Inferior parietal cortex (tissue), 1 donor: Measurements from ENCODE around the gene UBE2R2.
A peak's percentile ranks its signal among the peaks of the same experiment; 100 is the strongest.
"Not testable (repeated sequence)": the region's sequence is repeated elsewhere in the genome, so short reads cannot be mapped to it uniquely, and the experiment has no call there.

Experiments
- DNase-seq: peaks from one replicate; pipeline ENCODE4 v3.0.0-alpha.2; 2016; ENCODE audit errors: extremely low spot score

The UBE2R2 gene, protein sequence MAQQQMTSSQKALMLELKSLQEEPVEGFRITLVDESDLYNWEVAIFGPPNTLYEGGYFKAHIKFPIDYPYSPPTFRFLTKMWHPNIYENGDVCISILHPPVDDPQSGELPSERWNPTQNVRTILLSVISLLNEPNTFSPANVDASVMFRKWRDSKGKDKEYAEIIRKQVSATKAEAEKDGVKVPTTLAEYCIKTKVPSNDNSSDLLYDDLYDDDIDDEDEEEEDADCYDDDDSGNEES

GRCh38 chr9:33816327-33817252 is at the start of gene UBE2R2:
UBE2R2 (plus strand) TSS chr9:33817160; CDS start chr9:33817758, 598 bp downstream.
- peak; percentile 89 for DNase-seq

- not testable (repeated sequence) for DNase-seq
Measured at GRCh38 chr9:33770156-33770880, 46.6 kb upstream of the UBE2R2 start.

- not testable (repeated sequence) for DNase-seq
Measured at GRCh38 chr9:33773135-33773534, 43.8 kb upstream of the UBE2R2 start.

GRCh38 chr9:33774074-33774659 is 42.8 kb upstream of the UBE2R2 start:
- DNase-seq = not testable (repeated sequence)

GRCh38 chr9:33776578-33776977 is 40.4 kb upstream of the UBE2R2 start:
- DNase-seq = no peak

GRCh38 chr9:33778700-33779351 is 38.1 kb upstream of the UBE2R2 start:
- peak; percentile 81 for DNase-seq

GRCh38 chr9:33780276-33780675 is 36.7 kb upstream of the UBE2R2 start:
- DNase-seq = no peak

DNA sequence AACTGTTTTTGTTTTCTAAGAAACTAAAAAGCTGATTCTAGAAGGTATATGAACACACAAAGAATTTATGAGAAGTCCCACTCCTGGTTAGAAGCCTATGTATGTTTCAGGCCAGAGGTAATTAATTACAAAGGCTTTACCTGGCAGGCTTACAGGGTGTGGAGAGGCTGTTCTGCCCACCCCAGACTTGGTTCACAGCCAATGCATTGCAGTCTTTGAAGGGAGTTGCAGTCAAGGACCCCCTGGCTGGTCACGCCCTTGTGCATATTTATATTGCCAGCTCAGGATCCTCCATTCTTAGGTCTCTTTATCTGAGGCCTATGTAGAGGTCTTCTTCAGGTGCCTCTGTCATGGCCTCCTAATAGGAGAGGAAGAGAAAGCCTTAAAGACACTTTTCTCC is 35.2 kb upstream of the UBE2R2 start:
- DNase-seq = no peak

DNA sequence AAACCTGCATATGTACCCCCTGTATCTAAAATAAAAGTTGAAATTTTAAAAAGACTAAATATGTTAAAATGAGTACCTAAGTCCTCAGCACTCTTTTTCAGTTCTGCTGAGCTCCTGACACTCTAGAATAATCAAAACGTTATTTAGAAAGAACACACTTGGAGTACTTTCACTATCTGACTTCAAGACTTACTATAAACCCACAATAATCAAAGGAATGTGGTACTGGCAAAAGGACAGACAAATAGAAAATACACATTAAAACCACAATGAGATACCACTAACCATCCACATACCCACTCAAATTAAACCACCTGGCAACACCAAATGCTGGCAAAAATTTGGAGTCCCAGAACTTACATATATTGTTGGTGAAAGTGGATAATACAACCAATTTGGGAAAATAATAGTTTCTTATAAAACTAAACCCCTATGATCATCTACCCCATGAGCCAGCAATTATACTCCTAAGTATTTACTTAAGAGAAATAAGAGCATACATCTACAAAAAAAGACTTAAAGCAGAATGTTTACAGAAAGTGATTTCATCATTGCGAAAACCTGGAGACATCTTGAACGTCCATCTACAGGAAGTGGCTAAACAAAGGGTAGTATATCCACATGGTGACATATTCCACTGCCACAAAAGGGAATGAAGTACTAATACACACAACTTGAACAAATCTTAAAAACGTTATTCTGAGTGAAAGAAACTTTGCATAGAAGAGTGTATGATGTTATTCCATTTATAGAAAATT is 34.4 kb upstream of the UBE2R2 start:
- DNase-seq = no peak

DNA sequence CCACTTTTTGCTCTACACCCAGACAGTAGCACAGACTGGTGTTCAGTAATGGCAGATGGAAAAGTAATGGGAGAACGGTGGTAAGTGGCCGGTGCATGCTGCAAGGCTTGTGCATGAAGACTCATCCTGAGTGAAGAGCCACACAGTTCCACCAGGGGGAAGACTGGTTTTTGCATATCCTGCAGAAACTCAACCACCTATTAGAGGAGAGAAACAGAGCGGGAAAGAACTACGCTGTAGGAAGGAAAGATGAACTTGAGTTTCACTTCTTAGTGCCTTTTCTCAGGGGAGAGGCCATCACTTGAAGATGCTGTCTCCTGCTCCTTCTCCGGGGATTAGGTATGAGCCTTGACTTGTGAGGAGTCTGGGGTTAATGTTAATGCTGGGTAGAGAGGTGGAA is 31.0 kb upstream of the UBE2R2 start:
- no peak for DNase-seq

DNA sequence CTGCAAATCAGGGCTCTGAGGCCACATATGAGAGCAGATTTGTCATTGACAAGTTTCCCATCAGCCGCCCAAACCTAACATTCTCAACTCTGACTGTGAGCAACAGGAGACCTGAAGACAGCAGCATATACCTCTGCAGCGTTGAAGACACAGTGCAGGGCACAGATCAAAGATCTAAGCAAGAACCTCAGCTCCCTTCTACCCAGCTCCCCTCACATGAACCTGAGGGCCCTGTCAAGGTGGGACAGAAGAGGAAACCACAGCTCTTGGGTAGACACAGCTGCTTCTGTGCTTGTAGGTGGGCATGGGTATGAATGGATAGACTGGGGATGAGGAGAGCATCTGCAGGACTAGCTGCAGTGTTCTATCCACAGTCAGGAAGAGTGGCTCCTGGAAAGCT is 30.3 kb upstream of the UBE2R2 start:
- no peak for DNase-seq

- no peak for DNase-seq
Measured at GRCh38 chr9:33787839-33788238, 29.1 kb upstream of the UBE2R2 start.

DNA sequence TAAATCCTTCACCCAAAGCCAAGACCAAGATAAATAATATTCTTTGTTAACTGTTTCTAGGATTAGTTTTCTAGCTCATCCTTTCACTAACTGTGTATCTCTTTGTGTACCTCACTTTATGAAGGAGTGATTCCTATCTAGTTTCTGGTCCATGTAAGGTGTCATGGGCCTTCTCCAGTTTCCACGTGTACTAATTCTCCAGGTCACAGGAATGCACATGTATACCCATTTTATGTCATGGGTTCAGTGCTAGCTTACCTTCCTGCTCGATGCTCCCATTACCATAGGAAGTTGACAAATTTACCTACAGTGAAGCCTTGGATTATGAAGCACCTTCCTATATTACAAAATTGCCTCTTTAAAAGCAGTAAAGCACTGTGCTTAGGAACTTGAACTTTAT is 27.5 kb upstream of the UBE2R2 start:
- DNase-seq = not testable (repeated sequence)

- no peak for DNase-seq
Measured at GRCh38 chr9:33791117-33791516, 25.8 kb upstream of the UBE2R2 start.

DNA sequence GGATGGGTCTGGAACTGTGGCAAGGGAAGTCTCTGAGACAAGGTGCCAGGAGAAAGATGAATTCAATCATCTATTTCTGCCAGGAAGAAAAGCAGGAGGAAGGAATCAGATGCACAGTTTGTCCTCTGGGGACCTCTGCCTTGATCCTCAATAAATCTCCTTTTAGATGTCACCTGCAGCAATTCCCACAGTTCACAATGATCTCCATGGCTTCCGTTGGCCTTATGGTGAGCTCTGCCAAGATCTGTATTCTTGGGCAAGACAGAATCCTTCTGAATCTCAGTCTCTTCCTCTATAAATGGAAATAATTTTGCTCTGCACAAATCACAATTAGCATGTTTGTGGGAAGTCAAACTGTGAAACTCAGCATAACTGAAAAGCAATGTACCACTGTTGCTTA is 23.5 kb upstream of the UBE2R2 start:
- not testable (repeated sequence) for DNase-seq

GRCh38 chr9:33794560-33794959 is 22.4 kb upstream of the UBE2R2 start:
- no peak for DNase-seq

GRCh38 chr9:33795281-33795680 is 21.7 kb upstream of the UBE2R2 start, which contains the start of gene PRSS3:
PRSS3 (plus strand) TSS chr9:33795561; CDS start chr9:33795574, 13 bp downstream.
- no peak for DNase-seq

DNA sequence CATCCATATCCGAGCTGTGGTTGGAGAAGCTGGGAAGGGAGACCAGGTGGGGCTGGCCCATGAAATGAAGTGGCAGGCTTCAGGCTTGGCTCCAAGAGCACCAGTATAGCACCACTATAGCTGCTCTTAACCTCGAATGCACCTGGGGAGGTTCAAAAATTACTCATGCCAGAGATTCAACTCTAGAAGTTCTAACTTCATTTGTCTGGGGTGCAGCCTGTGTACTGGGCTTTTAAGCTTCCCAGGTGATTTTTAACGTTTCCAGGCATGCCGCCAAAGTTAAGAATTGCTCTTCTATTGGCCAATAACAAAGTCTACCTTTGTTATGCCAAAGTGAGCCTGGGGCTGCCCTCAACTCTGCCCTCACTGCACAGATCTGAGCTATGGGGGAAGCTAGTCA is 21.1 kb upstream of the UBE2R2 start:
- no peak for DNase-seq

DNA sequence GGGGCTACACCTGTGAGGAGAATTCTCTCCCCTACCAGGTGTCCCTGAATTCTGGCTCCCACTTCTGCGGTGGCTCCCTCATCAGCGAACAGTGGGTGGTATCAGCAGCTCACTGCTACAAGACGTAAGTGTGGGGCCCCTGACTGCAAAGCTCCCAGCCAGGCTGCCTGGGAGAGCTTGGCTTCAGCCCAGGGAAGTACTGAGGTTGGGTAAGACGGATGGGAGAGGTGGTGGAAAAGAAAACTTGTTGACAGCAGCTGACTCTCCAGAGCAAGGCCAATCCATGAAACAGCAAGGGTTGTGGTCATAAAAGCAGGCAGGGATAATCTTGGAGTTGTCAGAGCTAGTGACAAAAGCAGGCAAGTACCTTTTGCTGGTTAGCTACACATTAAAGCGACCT is 20.3 kb upstream of the UBE2R2 start:
- not testable (repeated sequence) for DNase-seq

DNA sequence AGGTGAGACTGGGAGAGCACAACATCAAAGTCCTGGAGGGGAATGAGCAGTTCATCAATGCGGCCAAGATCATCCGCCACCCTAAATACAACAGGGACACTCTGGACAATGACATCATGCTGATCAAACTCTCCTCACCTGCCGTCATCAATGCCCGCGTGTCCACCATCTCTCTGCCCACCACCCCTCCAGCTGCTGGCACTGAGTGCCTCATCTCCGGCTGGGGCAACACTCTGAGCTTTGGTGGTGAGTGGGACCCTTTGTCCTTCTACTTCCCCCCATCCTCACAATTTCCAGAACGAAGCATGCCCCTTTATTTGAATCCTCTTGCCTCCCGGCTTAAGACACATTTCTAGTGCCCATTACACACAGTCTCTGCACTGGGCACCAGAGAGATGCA is 19.1 kb upstream of the UBE2R2 start:
- no peak for DNase-seq

GRCh38 chr9:33798545-33798944 is 18.4 kb upstream of the UBE2R2 start:
- DNase-seq = no peak
